ENCODE results near the gene PCP2.

The PCP2 gene

GRCh38 chr19:7633698-7634097 lies at the start of gene PCP2:
TSS of gene PCP2 (minus strand) at chr19:7633719. CDS start at chr19:7633457, 262 bp downstream.
- no peak for DNase-seq (ENCODE audit: low spot score)

GRCh38 chr19:7682175-7682855 lies 48.8 kb upstream of the PCP2 start:
- no peak for DNase-seq (ENCODE audit: low spot score)

GRCh38 chr19:7681340-7682174 lies 48.0 kb upstream of the PCP2 start:
- DNase-seq (ENCODE audit: low spot score), result peak; percentile 93

- DNase-seq (ENCODE audit: low spot score), result peak; percentile 84
Observed at GRCh38 chr19:7680606-7681339, 47.3 kb upstream of the PCP2 start, which contains the start of gene TRAPPC5. TSS of gene TRAPPC5 (plus strand) at chr19:7680833. CDS start at chr19:7682254, 1,421 bp downstream.

GRCh38 chr19:7679771-7680605 lies 46.5 kb upstream of the PCP2 start:
- DNase-seq (ENCODE audit: low spot score), result no peak

GRCh38 chr19:7678971-7679751 lies 45.6 kb upstream of the PCP2 start:
- no peak for DNase-seq (ENCODE audit: low spot score)

- peak; percentile 30 for DNase-seq (ENCODE audit: low spot score)
Observed at GRCh38 chr19:7677669-7678311, 44.3 kb upstream of the PCP2 start.

GRCh38 chr19:7676854-7677253 lies 43.3 kb upstream of the PCP2 start, which contains the start of gene MCEMP1:
TSS of gene MCEMP1 (plus strand) at chr19:7677090. CDS start at chr19:7677121, 31 bp downstream.
- DNase-seq (ENCODE audit: low spot score), result no peak

- DNase-seq (ENCODE audit: low spot score), result no peak
Observed at GRCh38 chr19:7676376-7676775, 42.9 kb upstream of the PCP2 start.

GRCh38 chr19:7674010-7675005 lies 40.8 kb upstream of the PCP2 start:
- DNase-seq (ENCODE audit: low spot score), result peak; percentile 76

GRCh38 chr19:7672522-7672921 lies 39.0 kb upstream of the PCP2 start:
- DNase-seq (ENCODE audit: low spot score), result no peak

- no peak for DNase-seq (ENCODE audit: low spot score)
Observed at GRCh38 chr19:7670790-7671189, 37.3 kb upstream of the PCP2 start.

GRCh38 chr19:7670150-7670783 lies 36.7 kb upstream of the PCP2 start:
- no peak for DNase-seq (ENCODE audit: low spot score)

GRCh38 chr19:7669641-7670040 lies 36.1 kb upstream of the PCP2 start:
- no peak for DNase-seq (ENCODE audit: low spot score)

- DNase-seq (ENCODE audit: low spot score), result no peak
Observed at GRCh38 chr19:7668842-7669241, 35.3 kb upstream of the PCP2 start, which contains the start of gene RETN. TSS of gene RETN (plus strand) at chr19:7669049. CDS start at chr19:7669327, 278 bp downstream.

GRCh38 chr19:7665076-7665475 lies 31.6 kb upstream of the PCP2 start:
- DNase-seq (ENCODE audit: low spot score), result no peak

- no peak for DNase-seq (ENCODE audit: low spot score)
Observed at GRCh38 chr19:7663706-7664105, 30.2 kb upstream of the PCP2 start.

- DNase-seq (ENCODE audit: low spot score), result no peak
Observed at GRCh38 chr19:7662657-7663056, 29.1 kb upstream of the PCP2 start.
